Upper lobe of right lung (tissue), 1 donor: Measurements from ENCODE around the gene RRAS. TPM values are rescaled to one million over a fixed set of nuclear protein-coding genes. Genes with fewer than 3 reads are reported as not detected.

Source experiments
- ATAC-seq: fragments of 200-7000 bp; cut with Tn5 transposase; one replicate; pipeline ENCODE4 v1.9.1; 2020; ENCODE audit warnings: mild to moderate bottlenecking, moderate library complexity
- DNase-seq: peaks from one replicate; pipeline ENCODE4 v3.0.0-alpha.2; 2020
- H3K27ac ChIP-seq: fragments of 200-600 bp; one replicate; pipeline ENCODE4 v1.8.0; 2022
- H3K27me3 ChIP-seq: fragments of 200-600 bp; one replicate; pipeline ENCODE4 v1.8.0; 2022; ENCODE audit warnings: mild to moderate bottlenecking
- H3K36me3 ChIP-seq: fragments of 200-600 bp; one replicate; pipeline ENCODE4 v1.8.0; 2022
- H3K4me1 ChIP-seq: fragments of 200-600 bp; one replicate; pipeline ENCODE4 v1.8.0; 2022
- H3K4me3 ChIP-seq: fragments of 200-600 bp; one replicate; pipeline ENCODE4 v1.8.0; 2022; ENCODE audit warnings: mild to moderate bottlenecking
- H3K9me3 ChIP-seq: fragments of 200-600 bp; one replicate; pipeline ENCODE4 v1.8.0; 2022
- CTCF ChIP-seq: fragments of 200-600 bp; IDR thresholded peaks from one replicate; pipeline ENCODE4 v1.8.0; 2022; ENCODE audit warnings: antibody characterized with exemption
- intact Hi-C: fragments of 100-400 bp; cut with DNase I; formaldehyde crosslinking; loops from one replicate; pipeline ENCODE4 v1.11.0; 2022
- total RNA-seq: library from RNA; stranded (reverse); fragmentation: NEBNext Ultra II Directional; extraction: Animal tissue kit (Norgen Biotek cat#: 25700); gene quantifications from one replicate; pipeline ENCODE4 v1.2.1, GENCODE V29; 2021
- donor health status: DM: no; HTN: yes; CAD: no; lungs with severe emphysema.

RRAS gene
- total RNA-seq, 1 donor from 2014 or later: 138 TPM

- no peak for DNase-seq
- intact Hi-C loops: no loop called here
- no peak overlapping the region for H3K27ac ChIP-seq
- H3K36me3 ChIP-seq: peaks cover 90% of the 10 kb centered on the region
- no peak for TF ChIP-seq CTCF
- H3K9me3 ChIP-seq: no peaks in the 10 kb centered on the region
- ATAC-seq: no peak
- H3K4me1 ChIP-seq: no peaks in the 10 kb centered on the region
- H3K4me3 ChIP-seq: no peak overlapping the region
- H3K27me3 ChIP-seq: no peaks in the 10 kb centered on the region
These were observed 38.4 kb downstream of the RRAS start for GRCh38 chr19:49601482-49602038.

GRCh38 chr19:49599378-49600295 lies 40.3 kb downstream of the RRAS start:
- H3K4me1 ChIP-seq: no peaks in the 10 kb centered on the region
- H3K36me3 ChIP-seq: peaks cover 93% of the 10 kb centered on the region
- no peaks in the 10 kb centered on the region for H3K9me3 ChIP-seq
- TF ChIP-seq CTCF: no peak
- intact Hi-C loops: no loop called here
- ATAC-seq: no peak
- H3K27me3 ChIP-seq: no peaks in the 10 kb centered on the region
- DNase-seq: no peak
- no peak overlapping the region for H3K4me3 ChIP-seq
- no peak overlapping the region for H3K27ac ChIP-seq

- TF ChIP-seq CTCF: no peak
- peaks cover 6% of the 10 kb centered on the region for H3K4me1 ChIP-seq
- H3K27me3 ChIP-seq: no peaks in the 10 kb centered on the region
- no peak overlapping the region for H3K4me3 ChIP-seq
- H3K27ac ChIP-seq: no peak overlapping the region
- H3K9me3 ChIP-seq: no peaks in the 10 kb centered on the region
- intact Hi-C loops: no loop called here
- ATAC-seq (no peak), DNase-seq (no peak)
- H3K36me3 ChIP-seq: peaks cover 81% of the 10 kb centered on the region
These were observed 42.3 kb downstream of the RRAS start for GRCh38 chr19:49597703-49597974.

- Histone ChIP-seq H3K4me3 (no peak overlapping the region), H3K27ac (no peak overlapping the region), H3K9me3 (no peaks in the 10 kb centered on the region), H3K4me1 (peaks cover 6% of the 10 kb centered on the region), H3K36me3 (peaks cover 75% of the 10 kb centered on the region), H3K27me3 (no peaks in the 10 kb centered on the region)
- intact Hi-C loops: no loop called here
- DNase-seq (no peak), ATAC-seq (no peak)
- TF ChIP-seq CTCF: no peak
These were observed 42.8 kb downstream of the RRAS start for GRCh38 chr19:49596954-49597702.

GRCh38 chr19:49596407-49596806 lies 43.5 kb downstream of the RRAS start:
- Histone ChIP-seq H3K4me1 (peaks cover 6% of the 10 kb centered on the region), H3K27me3 (no peaks in the 10 kb centered on the region), H3K9me3 (no peaks in the 10 kb centered on the region), H3K4me3 (no peak overlapping the region), H3K27ac (no peak overlapping the region), H3K36me3 (peaks cover 69% of the 10 kb centered on the region)
- intact Hi-C loops: no loop called here
- no peak for ATAC-seq
- TF ChIP-seq CTCF: no peak
- no peak for DNase-seq
